Cardiac muscle cell (in vitro differentiated cells and primary cell): ENCODE results near the gene LRMDA. TPM values are rescaled to one million over a fixed set of nuclear protein-coding genes. Genes with fewer than 3 reads are reported as not detected.

Experiments used
- DNase-seq, 2 donors: peaks; one replicate each; pipeline versions ENCODE4 v3.0.0 to v3.0.0-alpha.2; 2010 to 2017; ENCODE audit warnings: low read depth in 1 of 2, low spot score in 1 of 2
- H3K27ac ChIP-seq: fragments of 200-600 bp; sonication (generic); 2 replicates; pipeline ENCODE4 v1.5.1; 2016
- H3K27me3 ChIP-seq: fragments of 200-600 bp; sonication (generic); 2 replicates; pipeline ENCODE4 v1.6.0; 2016; ENCODE audit warnings: control low read depth
- H3K36me3 ChIP-seq: fragments of 200-600 bp; sonication (generic); 2 replicates; pipeline ENCODE4 v1.5.1; 2016; ENCODE audit warnings: control low read depth
- H3K4me1 ChIP-seq: fragments of 200-600 bp; sonication (generic); 2 replicates; pipeline ENCODE4 v1.8.1; 2017; ENCODE audit warnings: low read depth, mild to moderate bottlenecking, mixed run types
- H3K4me3 ChIP-seq: fragments of 200-600 bp; sonication (generic); 2 replicates; pipeline ENCODE4 v1.5.1; 2016; ENCODE audit warnings: mild to moderate bottlenecking
- H3K9me3 ChIP-seq: fragments of 200-600 bp; sonication (generic); 2 replicates; pipeline ENCODE4 v1.5.1; 2017; ENCODE audit warnings: low read depth, mild to moderate bottlenecking, control low read depth
- polyA plus RNA-seq: library from polyadenylated mRNA; unstranded; fragments of >200 nt; fragmentation: Nextera tagmentation; extraction: Ambion mirVana; gene quantifications from 2 replicates; pipeline ENCODE4 v1.2.1, GENCODE V29; 2016
- total RNA-seq: library from RNA; depleted of rRNA; stranded (reverse); fragments of >200 nt; gene quantifications from 2 replicates; pipeline ENCODE4 v1.2.3, GENCODE V29; 2016
- TF ChIP-seq, protein P1 (sequence below): IDR thresholded peaks from 2 replicates; pipeline ENCODE4 v1.5.1; 2012; ENCODE audit warnings: low read depth, mild to moderate bottlenecking, low read length

LRMDA gene
- total and polyA plus RNA-seq, 2 experiments from 2014 or later = 6.2 to 11.7 TPM

DNA sequence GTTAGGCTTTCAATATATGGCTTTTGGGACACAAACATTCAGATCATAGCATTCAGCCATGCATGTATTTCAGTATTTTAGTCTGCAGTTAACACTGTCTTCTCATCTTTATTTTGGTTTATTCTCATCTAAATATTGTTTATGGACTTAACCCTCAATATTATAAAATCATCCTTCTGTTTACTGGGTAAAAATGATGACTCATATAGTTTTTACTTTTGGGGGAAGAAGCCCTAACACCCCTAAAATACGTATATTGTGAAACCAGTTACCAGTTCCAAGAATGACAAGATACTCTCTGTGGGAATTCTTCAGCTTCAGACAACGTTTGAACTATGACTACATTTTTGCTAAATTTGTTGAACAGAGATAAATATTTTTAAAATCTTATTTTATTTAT, 505.4 kb downstream of the LRMDA start:
- Histone ChIP-seq H3K36me3 (no peaks in the 10 kb centered on the region), H3K4me1 (peaks cover 5% of the 10 kb centered on the region), H3K4me3 (no peak overlapping the region), H3K27me3 (peaks cover 5% of the 10 kb centered on the region), H3K9me3 (no peaks in the 10 kb centered on the region), H3K27ac (no peak overlapping the region)
- TF ChIP-seq, protein P1, sequence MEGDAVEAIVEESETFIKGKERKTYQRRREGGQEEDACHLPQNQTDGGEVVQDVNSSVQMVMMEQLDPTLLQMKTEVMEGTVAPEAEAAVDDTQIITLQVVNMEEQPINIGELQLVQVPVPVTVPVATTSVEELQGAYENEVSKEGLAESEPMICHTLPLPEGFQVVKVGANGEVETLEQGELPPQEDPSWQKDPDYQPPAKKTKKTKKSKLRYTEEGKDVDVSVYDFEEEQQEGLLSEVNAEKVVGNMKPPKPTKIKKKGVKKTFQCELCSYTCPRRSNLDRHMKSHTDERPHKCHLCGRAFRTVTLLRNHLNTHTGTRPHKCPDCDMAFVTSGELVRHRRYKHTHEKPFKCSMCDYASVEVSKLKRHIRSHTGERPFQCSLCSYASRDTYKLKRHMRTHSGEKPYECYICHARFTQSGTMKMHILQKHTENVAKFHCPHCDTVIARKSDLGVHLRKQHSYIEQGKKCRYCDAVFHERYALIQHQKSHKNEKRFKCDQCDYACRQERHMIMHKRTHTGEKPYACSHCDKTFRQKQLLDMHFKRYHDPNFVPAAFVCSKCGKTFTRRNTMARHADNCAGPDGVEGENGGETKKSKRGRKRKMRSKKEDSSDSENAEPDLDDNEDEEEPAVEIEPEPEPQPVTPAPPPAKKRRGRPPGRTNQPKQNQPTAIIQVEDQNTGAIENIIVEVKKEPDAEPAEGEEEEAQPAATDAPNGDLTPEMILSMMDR = no peak
- no peak for DNase-seq

DNA sequence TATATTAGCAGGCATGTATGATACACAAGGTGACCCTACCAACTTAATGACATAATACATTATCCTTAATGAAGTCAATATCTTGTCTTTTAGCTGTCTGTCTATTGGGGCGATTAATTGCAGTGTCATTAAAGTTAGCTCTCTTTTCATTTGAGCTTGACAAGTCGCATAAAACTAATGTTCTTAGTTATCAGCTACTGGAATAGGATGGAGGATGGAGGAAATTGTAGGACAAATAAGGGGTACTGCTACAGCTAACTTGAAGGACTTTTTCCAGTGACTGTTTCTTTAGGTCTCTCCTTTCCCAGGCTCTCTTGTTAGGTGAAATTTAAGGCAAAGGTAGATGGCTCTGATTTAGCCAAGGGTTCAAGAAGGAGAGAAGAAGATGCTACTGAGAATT, 506.4 kb downstream of the LRMDA start:
- peaks cover 5% of the 10 kb centered on the region for H3K27me3 ChIP-seq
- no peak for DNase-seq
- no peaks in the 10 kb centered on the region for H3K36me3 ChIP-seq
- no peak overlapping the region for H3K27ac ChIP-seq
- TF ChIP-seq, protein P1 = no peak
- H3K9me3 ChIP-seq = no peaks in the 10 kb centered on the region
- H3K4me3 ChIP-seq = no peak overlapping the region
- H3K4me1 ChIP-seq = peaks cover 5% of the 10 kb centered on the region

DNA sequence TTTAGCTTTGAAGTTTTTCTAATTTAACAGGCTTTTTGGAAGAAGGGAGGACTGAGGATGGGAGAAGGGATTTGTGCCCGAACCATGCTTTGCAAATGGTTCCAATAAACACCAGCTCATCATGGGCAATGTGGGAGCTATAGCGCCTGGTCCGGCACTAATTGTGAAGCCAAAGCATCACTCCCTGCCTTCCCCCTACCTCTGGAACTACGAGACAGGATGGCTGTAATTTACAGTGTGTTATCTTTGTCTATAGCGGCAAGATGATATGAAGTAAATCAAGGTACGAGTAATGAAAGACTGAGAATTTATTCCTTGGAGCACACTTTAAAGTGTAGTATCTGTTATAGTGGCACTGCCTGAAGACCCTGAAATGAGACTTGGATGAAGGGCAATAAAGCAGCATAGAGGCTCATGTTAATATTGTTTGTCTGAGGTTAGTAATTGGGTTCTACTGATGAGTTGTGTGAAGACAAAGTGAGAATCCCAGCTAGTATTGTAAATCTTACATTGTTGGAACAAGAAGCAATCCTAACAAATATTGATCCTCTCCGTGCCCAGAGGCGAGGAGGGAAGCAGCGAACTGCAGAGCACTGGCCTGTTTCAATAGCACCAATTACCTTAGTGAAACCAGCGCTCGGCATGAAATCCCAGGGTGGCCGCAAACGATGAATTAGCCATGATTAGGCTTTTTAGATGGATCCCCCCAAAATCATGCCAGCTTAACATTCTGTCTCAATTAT, 507.1 kb downstream of the LRMDA start:
- Histone ChIP-seq H3K4me1 (peaks cover 5% of the 10 kb centered on the region), H3K4me3 (no peak overlapping the region), H3K9me3 (no peaks in the 10 kb centered on the region), H3K27ac (no peak overlapping the region), H3K36me3 (no peaks in the 10 kb centered on the region), H3K27me3 (peaks cover 5% of the 10 kb centered on the region)
- TF ChIP-seq, protein P1 = no peak
- no peak for DNase-seq

DNA sequence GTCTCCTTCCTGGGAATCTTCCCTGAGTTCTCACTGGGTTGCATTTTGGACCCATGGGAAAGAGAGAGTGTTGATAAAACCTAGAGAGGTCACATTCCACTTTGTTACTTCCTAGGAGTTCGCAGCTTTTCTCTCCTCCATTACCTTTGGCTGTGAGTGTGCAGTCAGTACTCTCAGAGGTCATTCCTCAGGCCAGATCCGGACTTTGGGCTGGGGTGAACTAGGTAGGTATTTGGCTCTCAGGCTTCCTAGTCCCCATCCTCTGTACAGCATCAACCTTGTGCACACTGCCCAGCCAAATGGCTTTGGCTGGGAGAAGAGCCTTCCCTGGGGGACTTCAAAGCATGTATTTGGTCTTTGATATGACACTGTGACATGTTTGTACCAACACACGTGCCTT, 508.1 kb downstream of the LRMDA start:
- Histone ChIP-seq H3K27me3 (peaks cover 2% of the 10 kb centered on the region), H3K36me3 (no peaks in the 10 kb centered on the region), H3K4me1 (peaks cover 5% of the 10 kb centered on the region), H3K4me3 (no peak overlapping the region), H3K9me3 (no peaks in the 10 kb centered on the region), H3K27ac (no peak overlapping the region)
- no peak for DNase-seq
- TF ChIP-seq, protein P1 = no peak

DNA sequence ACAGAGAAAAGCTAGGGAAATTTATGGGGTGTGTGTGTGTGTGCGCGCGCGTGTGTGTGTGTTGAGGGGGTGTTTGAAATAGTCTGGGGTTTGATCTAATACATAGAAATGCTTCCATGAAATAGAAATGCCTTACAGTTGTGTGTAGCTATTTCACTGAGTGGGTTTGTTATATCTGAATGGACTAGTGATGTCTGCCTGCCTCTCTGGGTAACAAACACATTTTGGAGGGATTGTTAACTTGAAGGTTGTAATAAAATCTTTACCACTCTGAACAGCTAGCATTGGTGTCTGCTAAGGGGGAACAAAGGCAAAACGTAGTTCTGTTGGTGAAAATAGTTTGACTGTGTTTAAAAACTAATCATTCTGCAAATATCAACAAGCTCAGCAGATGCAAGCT, 509.3 kb downstream of the LRMDA start:
- Histone ChIP-seq H3K27me3 (no peaks in the 10 kb centered on the region), H3K4me1 (peaks cover 2% of the 10 kb centered on the region), H3K27ac (no peak overlapping the region), H3K9me3 (no peaks in the 10 kb centered on the region), H3K4me3 (no peak overlapping the region), H3K36me3 (no peaks in the 10 kb centered on the region)
- TF ChIP-seq, protein P1 = no peak
- DNase-seq = no peak
